Natural killer cell (primary cell): ENCODE data around the gene LCN12. TPM values are rescaled to one million over a fixed set of nuclear protein-coding genes. Genes with fewer than 3 reads are reported as not detected.

ENCODE experiments used
- ATAC-seq, 3 donors: fragments of 150-1000 bp in 2 of 3; fragments of 200-7000 bp in 1 of 3; cut with Tn5 transposase; 1 replicate in 1 of 3; 2 replicates in 2 of 3; pipeline ENCODE4 v1.10.0; 2021; ENCODE audit warnings: mild to moderate bottlenecking in 2 of 3, moderate library complexity in 2 of 3
- DNase-seq, 2 donors: peaks; one replicate each; pipeline versions ENCODE4 v3.0.0 to v3.0.0-alpha.2; 2013 to 2021; ENCODE audit warnings: mixed read lengths in 1 of 2
- H3K27ac ChIP-seq: one replicate; pipeline ENCODE4 v1.5.1; 2013; ENCODE audit warnings: mild to moderate bottlenecking, low read length
- H3K27me3 ChIP-seq: one replicate; pipeline ENCODE4 v1.6.1; 2013; ENCODE audit warnings: low read length; ENCODE audit not compliant: control insufficient read depth, insufficient read depth
- H3K36me3 ChIP-seq: one replicate; pipeline ENCODE4 v1.6.1; 2013; ENCODE audit warnings: low read length; ENCODE audit not compliant: control insufficient read depth, insufficient read depth
- H3K4me1 ChIP-seq: one replicate; pipeline ENCODE4 v1.6.1; 2013; ENCODE audit warnings: low read length; ENCODE audit not compliant: control insufficient read depth, insufficient read depth
- H3K4me3 ChIP-seq: one replicate; pipeline ENCODE4 v1.5.1; 2013; ENCODE audit warnings: low read length
- H3K9me3 ChIP-seq: one replicate; pipeline ENCODE4 v1.6.1; 2013; ENCODE audit warnings: low read length; ENCODE audit not compliant: control insufficient read depth, insufficient read depth
- H3K27ac Mint-ChIP-seq, 2 donors: one replicate each; pipeline ENCODE4 v1.8.0; 2022; ENCODE audit warnings: mild to moderate bottlenecking in 2 of 2, mixed read lengths in 2 of 2, moderate library complexity in 1 of 2
- H3K27me3 Mint-ChIP-seq, 2 donors: one replicate each; pipeline ENCODE4 v1.8.0; 2022; ENCODE audit warnings: low read depth in 2 of 2, mixed read lengths in 2 of 2
- H3K36me3 Mint-ChIP-seq: one replicate; pipeline ENCODE4 v1.8.0; 2022; ENCODE audit warnings: mixed read lengths
- H3K4me1 Mint-ChIP-seq, 2 donors: one replicate each; pipeline ENCODE4 v1.8.0; 2022; ENCODE audit warnings: mixed read lengths in 2 of 2
- H3K4me3 Mint-ChIP-seq: one replicate; pipeline ENCODE4 v1.8.0; 2022; ENCODE audit warnings: mild to moderate bottlenecking, moderate library complexity, mixed read lengths
- H3K9me3 Mint-ChIP-seq, 2 donors: one replicate each; pipeline ENCODE4 v1.8.0; 2022; ENCODE audit warnings: mixed read lengths in 2 of 2
- WGBS: methylation state at CpG from one replicate; pipeline ENCODE4 v1.1.7; 2013; ENCODE audit warnings: missing lambda C conversion rate; ENCODE audit not compliant: insufficient coverage; 5-methylcytosine and 5-hydroxymethylcytosine counted together
- intact Hi-C: fragments of 100-400 bp; cut with micrococcal nuclease; formaldehyde crosslinking; loops from one replicate; pipeline ENCODE4 v1.14.2; 2022
- total RNA-seq, 4 donors: library from RNA; stranded (reverse); fragments of 120-200 nt in 1 of 4; gene quantifications; one replicate each; pipeline versions ENCODE4 v1.2.3 to v1.2.4, GENCODE V29; 2013 to 2022
- TF ChIP-seq, protein P1 (sequence below): fragments of 200-600 bp; IDR thresholded peaks from one replicate; pipeline ENCODE4 v1.8.0; 2022; ENCODE audit warnings: antibody characterized with exemption

The LCN12 gene
- total RNA-seq, 3 donors from 2014 or later (not counting 1 experiment from before 2014, with no cell fraction given), result 9.2 to 11.3 (median 9.8) TPM

DNA sequence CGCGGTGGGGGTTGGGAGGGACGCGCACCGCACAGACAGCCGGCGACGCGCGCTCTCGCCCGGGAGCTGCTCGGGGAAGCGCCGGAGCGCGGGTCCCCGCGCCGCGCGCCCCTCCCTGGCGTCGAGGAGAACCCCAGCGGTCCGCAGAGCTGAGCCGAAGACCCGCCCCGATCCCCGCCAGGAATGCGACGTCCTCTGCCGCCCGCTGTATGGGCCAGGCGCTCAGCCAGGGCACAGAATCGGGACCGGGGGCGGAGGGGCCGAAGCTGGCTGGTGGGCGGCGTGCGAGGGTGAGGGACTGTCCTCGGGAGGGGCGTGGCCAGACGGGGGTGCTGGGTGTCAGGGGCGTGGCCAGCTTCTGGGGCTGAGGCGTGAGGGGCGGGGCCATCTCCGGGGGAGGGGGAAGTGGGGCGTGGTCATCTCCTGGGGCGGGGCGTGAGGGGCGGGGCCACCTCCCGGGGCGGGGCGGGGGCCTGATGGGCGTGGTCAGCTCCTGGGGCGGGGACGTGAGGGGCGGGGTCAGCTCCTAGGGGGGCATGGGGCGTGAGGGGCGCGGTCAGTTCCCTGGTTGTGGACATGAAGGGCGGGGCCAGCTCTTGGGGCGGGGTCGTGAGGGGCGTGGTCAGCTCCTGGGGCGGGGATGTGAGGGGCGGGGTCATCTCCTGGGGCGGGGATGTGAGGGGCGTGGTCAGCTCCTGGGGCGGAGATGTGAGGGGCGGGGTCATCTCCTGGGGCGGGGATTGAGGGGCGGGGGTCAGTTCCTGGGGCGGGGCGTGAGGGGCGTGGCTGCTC, 26.2 kb downstream of the LCN12 start:
- Mint-ChIP-seq H3K9me3 (no peaks in the 10 kb centered on the region), H3K27ac (peak overlapping the region in 1 of 2 donors; percentile 78), H3K36me3 (no peaks in the 10 kb centered on the region), H3K4me3 (peak overlapping the region; percentile 78), H3K4me1 (peaks cover 6 to 39% of the 10 kb centered on the region in 2 donors), H3K27me3 (no peaks in the 10 kb centered on the region)
- H3K9me3 ChIP-seq, result no peaks in the 10 kb centered on the region
- TF ChIP-seq, protein P1, sequence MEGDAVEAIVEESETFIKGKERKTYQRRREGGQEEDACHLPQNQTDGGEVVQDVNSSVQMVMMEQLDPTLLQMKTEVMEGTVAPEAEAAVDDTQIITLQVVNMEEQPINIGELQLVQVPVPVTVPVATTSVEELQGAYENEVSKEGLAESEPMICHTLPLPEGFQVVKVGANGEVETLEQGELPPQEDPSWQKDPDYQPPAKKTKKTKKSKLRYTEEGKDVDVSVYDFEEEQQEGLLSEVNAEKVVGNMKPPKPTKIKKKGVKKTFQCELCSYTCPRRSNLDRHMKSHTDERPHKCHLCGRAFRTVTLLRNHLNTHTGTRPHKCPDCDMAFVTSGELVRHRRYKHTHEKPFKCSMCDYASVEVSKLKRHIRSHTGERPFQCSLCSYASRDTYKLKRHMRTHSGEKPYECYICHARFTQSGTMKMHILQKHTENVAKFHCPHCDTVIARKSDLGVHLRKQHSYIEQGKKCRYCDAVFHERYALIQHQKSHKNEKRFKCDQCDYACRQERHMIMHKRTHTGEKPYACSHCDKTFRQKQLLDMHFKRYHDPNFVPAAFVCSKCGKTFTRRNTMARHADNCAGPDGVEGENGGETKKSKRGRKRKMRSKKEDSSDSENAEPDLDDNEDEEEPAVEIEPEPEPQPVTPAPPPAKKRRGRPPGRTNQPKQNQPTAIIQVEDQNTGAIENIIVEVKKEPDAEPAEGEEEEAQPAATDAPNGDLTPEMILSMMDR, result no peak
- H3K27me3 ChIP-seq, result no peaks in the 10 kb centered on the region
- 4% methylated on average over 74 of the region's 78 CpGs for WGBS
- DNase-seq (peak; percentile 82 to 88), ATAC-seq (peak; percentile 80 to 88 (median 84))
- peak overlapping the region; percentile 44 for H3K4me3 ChIP-seq
- intact Hi-C loops, result loop anchor here (1.0 kb wide), 1 partner anchor 14 kb away; the partner anchor contains the start of gene PAXX
- H3K36me3 ChIP-seq, result no peaks in the 10 kb centered on the region
- H3K4me1 ChIP-seq, result peaks cover 54% of the 10 kb centered on the region
- H3K27ac ChIP-seq, result peak overlapping the region; percentile 30

DNA sequence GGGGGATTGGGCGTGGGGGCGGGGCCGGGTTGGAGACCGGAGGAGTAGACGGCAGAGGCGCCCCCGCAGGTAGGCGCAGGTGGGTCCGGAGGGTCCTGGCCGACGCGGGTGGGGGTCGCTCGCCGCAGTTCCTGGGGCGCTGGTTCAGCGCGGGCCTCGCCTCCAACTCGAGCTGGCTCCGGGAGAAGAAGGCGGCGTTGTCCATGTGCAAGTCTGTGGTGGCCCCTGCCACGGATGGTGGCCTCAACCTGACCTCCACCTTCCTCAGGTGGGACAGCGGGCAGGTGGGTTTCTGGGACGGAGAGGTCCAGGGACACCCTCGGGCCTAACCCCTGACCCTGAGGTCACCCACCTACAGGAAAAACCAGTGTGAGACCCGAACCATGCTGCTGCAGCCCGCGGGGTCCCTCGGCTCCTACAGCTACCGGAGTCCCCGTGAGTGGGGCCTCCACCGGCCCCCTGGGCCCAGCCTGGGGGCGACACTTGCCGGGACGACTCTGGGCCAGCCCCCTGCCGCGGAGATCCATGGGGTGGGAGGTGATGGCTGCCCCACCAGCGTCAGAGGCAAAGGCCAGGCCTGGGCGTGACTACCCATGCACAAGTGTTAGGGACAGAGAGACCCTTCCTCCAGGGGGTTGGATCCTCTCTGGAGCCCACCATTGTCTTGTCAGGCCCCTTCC, 26.9 kb downstream of the LCN12 start:
- Histone ChIP-seq H3K27ac (no peak overlapping the region), H3K4me3 (no peak overlapping the region), H3K36me3 (no peaks in the 10 kb centered on the region), H3K27me3 (no peaks in the 10 kb centered on the region), H3K9me3 (no peaks in the 10 kb centered on the region), H3K4me1 (peaks cover 46% of the 10 kb centered on the region)
- Mint-ChIP-seq H3K4me1 (peaks cover 6 to 39% of the 10 kb centered on the region in 2 donors), H3K4me3 (no peak overlapping the region), H3K27me3 (peaks cover 0 to 5% of the 10 kb centered on the region in 2 donors), H3K9me3 (no peaks in the 10 kb centered on the region), H3K27ac (no peak overlapping the region), H3K36me3 (no peaks in the 10 kb centered on the region)
- 59% methylated on average over 41 of the region's 41 CpGs for WGBS
- ATAC-seq, result no peak
- TF ChIP-seq, protein P1, result no peak
- intact Hi-C loops, result loop anchor here (1.0 kb wide), 1 partner anchor 13 kb away; the partner anchor contains the start of gene PAXX
- no peak for DNase-seq

DNA sequence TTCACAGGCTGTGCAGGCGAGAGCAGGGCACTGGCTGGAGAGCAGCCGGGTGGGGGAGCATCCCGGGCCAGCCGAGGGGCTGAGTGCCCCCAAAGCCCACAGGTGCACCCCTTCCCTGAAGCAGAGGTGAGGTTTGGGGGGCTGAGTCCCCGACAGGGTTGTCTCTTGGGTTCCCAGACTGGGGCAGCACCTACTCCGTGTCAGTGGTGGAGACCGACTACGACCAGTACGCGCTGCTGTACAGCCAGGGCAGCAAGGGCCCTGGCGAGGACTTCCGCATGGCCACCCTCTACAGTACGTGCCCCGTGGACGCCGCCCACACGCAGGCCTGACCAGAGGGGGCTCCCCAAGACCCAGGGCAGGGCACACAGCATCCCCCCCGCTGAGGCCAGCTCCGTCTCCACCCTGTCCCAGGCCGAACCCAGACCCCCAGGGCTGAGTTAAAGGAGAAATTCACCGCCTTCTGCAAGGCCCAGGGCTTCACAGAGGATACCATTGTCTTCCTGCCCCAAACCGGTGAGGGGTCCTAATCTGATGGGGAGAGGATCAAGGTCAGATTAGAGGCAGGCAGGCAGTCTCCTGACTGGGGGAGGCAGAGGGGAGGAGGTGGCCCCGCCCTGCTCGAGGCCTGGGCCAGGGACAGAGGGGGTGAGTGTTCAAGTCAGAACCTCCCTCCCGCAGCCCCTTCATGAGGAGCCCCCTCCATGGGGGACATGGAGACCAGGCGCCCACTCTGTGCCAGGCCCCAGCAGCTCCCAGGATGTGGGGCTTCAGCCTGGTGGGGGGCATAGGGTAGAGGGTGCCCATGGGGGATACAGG, 27.9 kb downstream of the LCN12 start:
- peaks cover 6% of the 10 kb centered on the region for H3K27me3 ChIP-seq
- no peak for ATAC-seq

More for the DNA sequence above, 27.9 kb downstream of the LCN12 start:
- no peaks in the 10 kb centered on the region for H3K9me3 Mint-ChIP-seq
- intact Hi-C loops, result no loop called here
- TF ChIP-seq, protein P1, result no peak
- H3K27me3 Mint-ChIP-seq, result peaks cover 0 to 7% of the 10 kb centered on the region in 2 donors
- Histone ChIP-seq H3K4me3 (no peak overlapping the region), H3K27ac (no peak overlapping the region), H3K4me1 (peaks cover 42% of the 10 kb centered on the region), H3K9me3 (no peaks in the 10 kb centered on the region), H3K36me3 (no peaks in the 10 kb centered on the region)
- H3K4me1 Mint-ChIP-seq, result peaks cover 6 to 33% of the 10 kb centered on the region in 2 donors
- WGBS, result 92% methylated on average over 26 of the region's 26 CpGs
- no peaks in the 10 kb centered on the region for H3K36me3 Mint-ChIP-seq
- no peak for DNase-seq
- no peak overlapping the region for H3K4me3 Mint-ChIP-seq
- peak overlapping the region in 1 of 2 donors; percentile 31 for H3K27ac Mint-ChIP-seq
